SU-DHL-6 (cell line): Measurements from ENCODE around the gene SLC25A13.

Source experiments
- H2AFZ ChIP-seq: fragments of 200-600 bp; sonication (generic); 2 replicates; pipeline ENCODE4 v1.6.1; 2014; ENCODE audit warnings: low read depth, mild to moderate bottlenecking, moderate library complexity, mixed read lengths, antibody characterized with exemption, low read length; ENCODE audit not compliant: severe bottlenecking
- H3F3A ChIP-seq: fragments of 200-600 bp; shearing (Covaris generic); 2 replicates; pipeline ENCODE4 v1.6.0; 2016; ENCODE audit warnings: antibody characterized with exemption, mild to moderate bottlenecking; ENCODE audit not compliant: insufficient read depth
- H3K27ac ChIP-seq: fragments of 200-600 bp; sonication (generic); 2 replicates; pipeline ENCODE4 v1.5.1; 2016; ENCODE audit warnings: low read depth, mild to moderate bottlenecking, low read length, moderate library complexity, mixed read lengths
- H3K27me3 ChIP-seq: fragments of 200-600 bp; sonication (generic), shearing (Covaris generic); 2 replicates; pipeline ENCODE4 v1.6.0; 2014; ENCODE audit warnings: mild to moderate bottlenecking, low read length
- H3K36me3 ChIP-seq: fragments of 200-600 bp; sonication (generic); 2 replicates; pipeline ENCODE4 v1.6.1; 2014; ENCODE audit warnings: mild to moderate bottlenecking, low read length, mixed read lengths
- H3K4me2 ChIP-seq: fragments of 300-600, 200-600 bp; shearing (Covaris generic), sonication (generic); 2 replicates; pipeline ENCODE4 v1.6.0; 2014; ENCODE audit warnings: low read length, low read depth, mild to moderate bottlenecking; ENCODE audit not compliant: poor library complexity, severe bottlenecking
- H3K4me3 ChIP-seq: fragments of 200-600 bp; sonication (generic); 2 replicates; pipeline ENCODE4 v1.5.1; 2014; ENCODE audit warnings: antibody characterized with exemption, low read length, mild to moderate bottlenecking, mixed read lengths; ENCODE audit not compliant: insufficient read depth, poor library complexity, severe bottlenecking
- H3K79me2 ChIP-seq: fragments of 200-600 bp; sonication (generic); 2 replicates; pipeline ENCODE4 v1.6.1; 2014; ENCODE audit warnings: mild to moderate bottlenecking, low read length, moderate library complexity; ENCODE audit not compliant: insufficient read depth
- H3K9ac ChIP-seq: fragments of 200-600 bp; sonication (generic); 2 replicates; pipeline ENCODE4 v1.7.0; 2014; ENCODE audit warnings: mild to moderate bottlenecking, low read length
- H3K9me2 ChIP-seq: fragments of 200-600 bp; sonication (generic); replicated peaks from 2 replicates; pipeline ENCODE4 v1.6.1; 2014; ENCODE audit warnings: low read length; ENCODE audit not compliant: insufficient read depth
- H3K9me3 ChIP-seq: fragments of 200-600 bp; sonication (generic); 2 replicates; pipeline ENCODE4 v1.6.1; 2014; ENCODE audit warnings: low read length, mixed read lengths; ENCODE audit not compliant: insufficient read depth
- H4K20me1 ChIP-seq: fragments of 200-600 bp; sonication (generic); 2 replicates; pipeline ENCODE4 v1.6.1; 2014; ENCODE audit warnings: low read depth, mild to moderate bottlenecking, antibody characterized with exemption, low read length, moderate library complexity, mixed read lengths
- CTCF ChIP-seq: fragments of 200-600 bp; sonication (generic); IDR thresholded peaks from one replicate; pipeline ENCODE4 v1.5.1; 2017; ENCODE audit warnings: antibody characterized with exemption, mild to moderate bottlenecking, low read length, moderate library complexity; ENCODE audit not compliant: insufficient read depth, poor library complexity, severe bottlenecking
- EZH2phosphoT487 ChIP-seq: fragments of 200-600 bp; sonication (generic), shearing (Covaris generic); conservative IDR thresholded peaks from 2 replicates; pipeline ENCODE4 v1.6.1; 2018; ENCODE audit warnings: mild to moderate bottlenecking, antibody characterized with exemption, low read length, moderate library complexity, mixed read lengths

The SLC25A13 gene

GRCh38 chr7:96080027-96080426, 241.9 kb downstream of the SLC25A13 start:
- Histone ChIP-seq H3K27me3 (no peaks in the 10 kb centered on the region), H3K79me2 (no peaks in the 10 kb centered on the region), H3K27ac (no peak overlapping the region), H3K9me3 (no peaks in the 10 kb centered on the region), H3F3A (no peaks in the 10 kb centered on the region), H3K36me3 (no peaks in the 10 kb centered on the region), H3K9ac (no peak overlapping the region), H3K4me3 (no peak overlapping the region), H2AFZ (no peak overlapping the region), H3K9me2 (no peaks in the 10 kb centered on the region), H3K4me2 (no peak overlapping the region), H4K20me1 (no peaks in the 10 kb centered on the region)
- no peak for TF ChIP-seq CTCF
- TF ChIP-seq EZH2phosphoT487, result no peak

GRCh38 chr7:96076350-96076707, 245.6 kb downstream of the SLC25A13 start:
- Histone ChIP-seq H4K20me1 (no peaks in the 10 kb centered on the region), H3K27me3 (no peaks in the 10 kb centered on the region), H3K27ac (no peak overlapping the region), H3K4me2 (peak overlapping the region; percentile 69), H3K9ac (no peak overlapping the region), H2AFZ (peak overlapping the region; percentile 84), H3K36me3 (no peaks in the 10 kb centered on the region), H3K9me3 (no peaks in the 10 kb centered on the region), H3F3A (no peaks in the 10 kb centered on the region), H3K4me3 (peak overlapping the region; percentile 51), H3K9me2 (no peaks in the 10 kb centered on the region), H3K79me2 (no peaks in the 10 kb centered on the region)
- TF ChIP-seq EZH2phosphoT487 (no peak), CTCF (no peak)

- peak; percentile 93 for TF ChIP-seq CTCF
- TF ChIP-seq EZH2phosphoT487, result no peak
- Histone ChIP-seq H3F3A (no peaks in the 10 kb centered on the region), H3K27me3 (no peaks in the 10 kb centered on the region)
Observed at GRCh38 chr7:96075510-96076349, 246.2 kb downstream of the SLC25A13 start.

More at GRCh38 chr7:96075510-96076349, 246.2 kb downstream of the SLC25A13 start:
- no peaks in the 10 kb centered on the region for H3K9me2 ChIP-seq
- no peaks in the 10 kb centered on the region for H4K20me1 ChIP-seq
- peak overlapping the region; percentile 30; the same call in 1 of the 2 replicates for H3K9ac ChIP-seq
- peak overlapping the region; percentile 69 for H3K4me2 ChIP-seq
- peak overlapping the region; percentile 51 for H3K4me3 ChIP-seq
- H3K27ac ChIP-seq, result no peak overlapping the region
- H3K9me3 ChIP-seq, result no peaks in the 10 kb centered on the region
- H3K79me2 ChIP-seq, result no peaks in the 10 kb centered on the region
- H2AFZ ChIP-seq, result peak overlapping the region; percentile 84
- H3K36me3 ChIP-seq, result no peaks in the 10 kb centered on the region
